HG03045 (cell line): Measurements from ENCODE around the gene B3GLCT.

Source experiments
- ATAC-seq: cut with Tn5 transposase; IDR thresholded peaks from one replicate; pipeline ENCODE4 v1.9.1; 2021; ENCODE audit warnings: mild to moderate bottlenecking, moderate library complexity; ENCODE audit not compliant: unreplicated experiment

The B3GLCT gene

DNA sequence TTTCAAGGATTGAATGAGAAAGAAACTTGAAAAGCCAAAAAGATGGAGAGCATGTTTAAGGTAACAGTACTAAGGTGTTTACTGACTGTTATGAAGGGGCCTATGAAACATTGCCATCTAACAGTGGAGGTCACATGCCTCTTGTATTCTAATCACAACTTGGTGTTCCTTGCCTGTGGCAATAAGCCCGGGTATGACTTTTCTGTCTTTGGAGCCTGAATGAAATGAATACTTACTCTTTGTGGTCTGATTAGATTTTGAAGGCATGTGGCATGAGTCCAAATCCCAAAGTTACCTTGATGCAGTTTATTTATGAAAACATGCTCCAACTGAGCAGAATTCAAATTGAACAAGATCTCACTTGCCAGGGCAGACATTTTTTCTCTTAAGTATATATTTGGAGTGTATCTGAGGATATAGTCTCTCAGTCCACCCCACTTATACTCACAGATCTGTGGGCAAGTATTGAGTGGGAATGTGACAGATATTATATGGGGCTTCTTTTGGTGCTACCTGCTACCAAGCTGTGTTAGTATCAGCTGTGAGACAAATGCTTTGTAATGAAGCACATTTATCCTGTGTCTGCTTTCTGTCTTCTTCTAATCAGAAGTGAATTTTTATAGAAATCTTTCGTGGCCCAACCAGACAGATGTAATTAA is 67.5 kb downstream of the B3GLCT start:
- ATAC-seq, result no peak

- ATAC-seq, result no peak
These were observed 74.6 kb downstream of the B3GLCT start for GRCh38 chr13:31274390-31274789.

- no peak for ATAC-seq
These were observed 76.6 kb downstream of the B3GLCT start for GRCh38 chr13:31276421-31276820.

- ATAC-seq, result no peak
These were observed 79.1 kb downstream of the B3GLCT start for GRCh38 chr13:31278869-31279268.

GRCh38 chr13:31282741-31283455 is 83.1 kb downstream of the B3GLCT start:
- no peak for ATAC-seq

GRCh38 chr13:31286930-31287329 is 87.2 kb downstream of the B3GLCT start:
- ATAC-seq, result no peak

DNA sequence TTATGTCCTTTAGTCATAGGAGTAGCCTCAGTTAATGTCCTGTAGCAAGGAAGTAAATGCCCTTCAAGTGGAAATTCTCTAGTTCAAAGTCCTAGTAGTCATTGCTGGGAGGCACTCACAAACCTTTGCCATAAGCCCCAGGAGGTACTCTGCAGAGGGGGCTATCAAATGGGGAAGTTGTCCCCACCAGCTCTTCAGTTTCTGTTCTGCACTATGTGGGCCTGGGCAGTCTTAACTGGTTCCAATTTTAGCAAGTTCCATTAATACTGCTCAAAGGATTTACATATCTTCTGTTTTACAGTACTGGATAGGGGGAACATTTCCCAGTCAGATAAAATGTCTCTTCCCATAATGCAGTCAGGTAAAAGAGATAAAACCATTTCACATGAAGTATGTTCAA is 101.3 kb downstream of the B3GLCT start:
- ATAC-seq, result no peak

GRCh38 chr13:31310356-31310755 is 110.6 kb downstream of the B3GLCT start:
- no peak for ATAC-seq

DNA sequence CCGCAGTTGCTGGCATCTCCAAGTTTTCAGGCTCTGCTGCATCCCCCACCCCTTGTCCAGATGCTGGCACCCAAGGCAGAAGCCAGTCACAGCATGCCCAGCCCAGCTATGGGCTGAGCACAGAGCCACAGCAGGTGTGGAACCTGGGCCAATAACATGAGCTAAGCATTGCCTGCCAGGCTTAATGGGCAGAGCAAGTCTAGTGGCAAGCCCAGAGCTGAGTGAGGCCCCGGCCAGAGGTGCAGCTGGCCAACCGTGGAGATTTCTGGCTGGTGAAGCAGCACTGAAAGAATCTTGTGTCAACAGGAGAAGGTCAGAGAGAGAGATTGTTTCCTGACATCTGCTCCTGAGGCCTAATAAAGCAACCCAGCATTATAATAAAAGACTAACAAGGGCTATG is 111.0 kb downstream of the B3GLCT start:
- ATAC-seq, result no peak

- ATAC-seq, result no peak
These were observed 112.1 kb downstream of the B3GLCT start for GRCh38 chr13:31311921-31312320.

DNA sequence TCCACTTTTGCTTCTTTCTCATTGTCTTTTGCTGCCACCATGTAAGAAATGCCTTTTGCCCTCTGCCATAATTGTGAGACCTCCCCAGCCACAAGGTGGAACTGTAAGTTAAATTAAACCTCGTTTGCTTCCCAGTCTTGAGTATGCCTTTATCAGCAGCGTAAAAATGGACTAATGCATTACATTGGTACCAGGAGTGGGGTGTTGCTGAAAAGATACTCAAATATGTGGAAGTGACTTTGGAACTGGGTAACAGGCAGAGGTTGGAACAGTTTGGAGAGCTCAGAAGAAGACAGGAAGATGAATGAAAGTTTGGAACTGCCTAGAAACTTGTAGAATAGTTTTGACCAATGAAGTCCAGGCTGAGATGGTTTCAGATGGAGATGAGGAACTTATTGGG is 115.2 kb downstream of the B3GLCT start:
- ATAC-seq, result no peak

DNA sequence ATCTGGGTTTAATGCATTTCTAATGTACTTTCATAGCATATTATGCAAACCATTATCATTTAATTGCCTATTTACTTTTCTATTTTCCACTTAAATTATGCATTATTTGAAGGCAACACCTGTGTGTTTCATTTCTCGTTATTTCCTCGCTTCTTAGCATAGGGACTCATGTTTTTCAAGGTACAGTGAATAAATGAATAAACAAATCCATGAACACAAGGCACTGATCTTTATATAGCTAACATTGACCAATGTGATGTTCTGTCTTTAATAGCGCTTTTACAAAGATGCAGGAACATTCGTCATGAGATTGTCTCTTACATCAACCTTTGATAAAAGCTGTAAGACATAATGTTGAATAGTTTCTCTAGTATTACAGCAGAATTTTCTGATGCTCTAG is 121.2 kb downstream of the B3GLCT start:
- no peak for ATAC-seq

DNA sequence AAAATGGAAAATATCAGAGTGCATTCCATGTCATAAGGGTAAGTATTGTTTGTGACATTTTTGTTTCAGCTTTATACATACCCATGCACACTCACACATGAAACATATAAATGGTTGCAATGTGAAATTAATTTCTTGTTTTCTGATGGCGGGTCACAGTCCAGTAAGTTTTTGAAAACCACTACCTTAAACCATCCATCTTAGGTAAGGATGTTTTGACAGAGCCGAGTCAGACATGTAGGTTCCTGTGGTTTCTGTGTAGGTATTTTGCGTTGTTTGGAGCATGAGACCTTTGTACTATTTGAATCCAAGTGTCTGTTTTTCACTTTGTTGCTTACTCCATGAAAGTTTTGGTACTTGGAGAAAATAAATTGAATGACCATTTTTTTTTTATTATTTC is 121.7 kb downstream of the B3GLCT start:
- no peak for ATAC-seq

DNA sequence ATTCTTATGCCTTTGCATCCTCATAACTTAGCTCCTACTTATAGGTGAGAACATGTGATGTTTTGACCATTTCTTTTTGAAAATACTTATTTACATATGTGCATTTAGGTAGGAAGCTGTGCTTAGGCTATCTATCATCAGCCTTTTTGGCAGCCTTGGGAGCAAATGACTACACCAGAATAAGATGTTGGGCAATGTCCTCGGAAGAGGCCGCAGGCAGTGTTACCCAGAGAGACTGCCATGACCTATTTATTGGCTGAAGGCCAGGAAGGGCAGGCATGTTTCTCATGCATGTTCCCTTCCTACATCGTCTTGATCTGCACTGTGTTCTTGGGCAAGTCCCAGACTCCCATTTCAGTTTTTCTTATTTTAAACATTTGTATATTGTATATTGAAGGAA is 122.3 kb downstream of the B3GLCT start:
- no peak for ATAC-seq

DNA sequence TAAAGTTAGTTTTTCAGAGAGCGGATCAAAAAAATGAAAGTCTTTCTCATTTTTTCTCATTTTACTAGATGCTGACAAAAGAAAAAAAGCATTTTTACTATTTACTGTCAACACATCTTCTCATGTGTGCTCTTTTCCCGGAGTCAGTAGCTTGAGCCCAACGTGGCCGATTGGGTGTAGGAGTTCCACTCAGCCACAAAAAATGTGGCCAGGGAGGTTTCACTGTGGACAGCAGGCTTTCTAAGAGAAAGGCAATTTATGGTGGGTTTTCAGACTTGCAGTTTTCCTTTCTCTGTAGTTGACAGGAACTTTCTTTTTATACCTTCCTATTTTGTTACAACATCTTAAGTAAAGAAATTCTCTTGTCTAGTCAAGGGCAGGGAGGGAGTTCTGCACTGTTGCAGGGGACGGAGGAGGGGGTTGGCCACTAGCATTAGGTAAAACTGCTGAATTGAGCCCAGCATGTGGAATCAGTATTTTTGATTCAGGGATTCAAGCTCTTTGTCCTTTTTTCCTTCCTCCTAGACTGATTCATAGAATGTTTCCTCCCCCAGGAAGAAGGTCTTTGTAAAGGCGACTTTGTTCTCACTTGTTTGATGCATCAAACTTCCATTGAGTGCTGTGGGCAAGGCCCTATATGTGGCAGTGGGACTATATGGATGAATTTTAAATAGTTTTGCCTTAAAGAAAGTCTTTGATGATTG is 123.1 kb downstream of the B3GLCT start:
- no peak for ATAC-seq

GRCh38 chr13:31327182-31327860 is 127.5 kb downstream of the B3GLCT start:
- ATAC-seq, result no peak

- no peak for ATAC-seq
These were observed 128.9 kb downstream of the B3GLCT start for GRCh38 chr13:31328549-31329235.

GRCh38 chr13:31330236-31330635 is 130.5 kb downstream of the B3GLCT start:
- no peak for ATAC-seq

DNA sequence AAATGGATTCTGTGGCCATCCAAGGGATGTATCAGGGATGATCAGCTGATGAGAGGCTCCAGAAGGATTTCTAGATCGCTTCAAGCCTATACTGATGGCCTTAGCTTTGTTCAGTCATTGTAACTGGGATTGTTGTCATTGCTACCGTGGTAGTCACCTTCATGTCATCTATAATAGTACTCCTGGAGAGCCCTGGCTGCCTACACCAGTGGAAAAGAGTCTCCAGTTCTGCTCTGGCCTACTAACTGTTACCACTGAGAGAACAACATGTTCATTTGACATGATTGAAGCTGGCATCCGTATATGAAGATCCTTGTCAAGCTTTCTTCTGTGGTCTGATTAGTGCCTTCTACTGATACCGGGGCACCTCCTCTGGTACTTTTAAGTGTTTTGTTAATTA is 131.3 kb downstream of the B3GLCT start:
- no peak for ATAC-seq

GRCh38 chr13:31334547-31334946 is 134.8 kb downstream of the B3GLCT start:
- ATAC-seq, result no peak

DNA sequence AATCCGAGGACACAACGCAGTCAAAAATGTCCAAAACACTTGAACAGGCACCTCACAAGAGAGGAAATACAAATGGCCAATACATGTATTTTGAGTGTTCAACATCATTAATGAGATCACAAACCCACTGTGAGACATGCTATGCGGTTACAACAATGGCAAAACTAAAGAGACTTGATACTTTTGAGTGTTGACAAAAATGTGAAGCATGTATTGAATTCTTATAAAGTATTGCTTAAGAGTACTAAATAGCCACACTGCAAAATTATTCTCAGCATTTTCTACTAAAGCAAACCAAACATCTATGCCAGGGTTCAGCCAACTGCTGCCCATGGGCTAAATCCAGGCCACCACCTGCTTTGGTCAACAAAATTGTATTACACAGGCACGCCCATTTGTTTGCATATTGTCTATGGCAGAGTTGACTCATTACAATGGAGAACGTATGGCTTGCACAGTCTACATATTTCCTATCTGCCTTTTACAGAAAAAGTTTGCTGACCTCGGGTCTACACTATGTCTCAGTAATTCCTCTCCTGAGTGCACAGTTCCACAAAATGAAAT is 135.3 kb downstream of the B3GLCT start:
- no peak for ATAC-seq
